Activated naive CD8-positive, alpha-beta T cell treated with anti-CD3 and anti-CD28 coated beads for 36 hours (primary cell): Measurements from ENCODE around the gene KCNJ14. TPM values are rescaled to one million over a fixed set of nuclear protein-coding genes. Genes with fewer than 3 reads are reported as not detected.
A peak's percentile ranks its signal among the peaks of the same experiment; 100 is the strongest.

Experiments used
- DNase-seq: peaks from one replicate; pipeline ENCODE4 v3.0.0; 2021
- H3K27ac Mint-ChIP-seq: one replicate; pipeline ENCODE4 v1.8.0; 2022; ENCODE audit warnings: mild to moderate bottlenecking, moderate library complexity, mixed read lengths
- H3K27me3 Mint-ChIP-seq: one replicate; pipeline ENCODE4 v1.8.0; 2022; ENCODE audit warnings: mild to moderate bottlenecking, mixed read lengths
- H3K36me3 Mint-ChIP-seq: one replicate; pipeline ENCODE4 v1.8.0; 2021; ENCODE audit warnings: mild to moderate bottlenecking, mixed read lengths
- H3K4me1 Mint-ChIP-seq: one replicate; pipeline ENCODE4 v1.8.0; 2021; ENCODE audit warnings: mixed read lengths
- H3K4me3 Mint-ChIP-seq: one replicate; pipeline ENCODE4 v1.8.0; 2022; ENCODE audit warnings: mild to moderate bottlenecking, moderate library complexity, mixed read lengths
- H3K9me3 Mint-ChIP-seq: one replicate; pipeline ENCODE4 v1.8.0; 2022; ENCODE audit warnings: mixed read lengths
- total RNA-seq, 2 experiments: library from RNA; stranded (reverse); gene quantifications; one replicate each; pipeline ENCODE4 v1.2.3, GENCODE V29; 2021

KCNJ14 gene
- total RNA-seq, 2 experiments from 2014 or later: 1.4 to 1.5 TPM

DNA sequence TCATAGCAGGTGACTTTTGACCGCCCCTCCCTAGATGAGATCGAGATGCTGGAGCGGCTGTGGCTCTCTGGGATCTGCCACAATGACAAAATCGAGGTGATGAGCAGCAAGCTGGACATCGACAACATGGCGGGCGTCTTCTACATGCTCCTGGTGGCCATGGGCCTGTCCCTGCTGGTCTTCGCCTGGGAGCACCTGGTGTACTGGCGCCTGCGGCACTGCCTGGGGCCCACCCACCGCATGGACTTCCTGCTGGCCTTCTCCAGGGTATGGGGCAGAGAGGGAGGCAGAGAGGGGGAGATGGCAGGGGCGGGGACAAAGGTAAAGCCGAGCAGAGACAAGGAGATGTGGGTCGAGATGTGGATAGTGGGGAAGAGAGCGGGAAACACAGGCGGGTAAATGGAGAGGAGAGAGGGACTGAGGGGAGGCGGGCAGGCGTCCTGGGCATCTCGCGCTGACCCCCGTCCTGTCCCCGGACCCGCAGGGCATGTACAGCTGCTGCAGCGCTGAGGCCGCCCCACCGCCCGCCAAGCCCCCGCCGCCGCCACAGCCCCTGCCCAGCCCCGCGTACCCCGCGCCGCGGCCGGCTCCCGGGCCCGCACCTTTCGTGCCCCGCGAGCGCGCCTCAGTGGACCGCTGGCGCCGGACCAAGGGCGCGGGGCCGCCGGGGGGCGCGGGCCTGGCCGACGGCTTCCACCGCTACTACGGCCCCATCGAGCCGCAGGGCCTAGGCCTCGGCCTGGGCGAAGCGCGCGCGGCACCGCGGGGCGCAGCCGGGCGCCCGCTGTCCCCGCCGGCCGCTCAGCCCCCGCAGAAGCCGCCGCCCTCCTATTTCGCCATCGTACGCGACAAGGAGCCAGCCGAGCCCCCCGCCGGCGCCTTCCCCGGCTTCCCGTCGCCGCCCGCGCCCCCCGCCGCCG lies 13.0 kb upstream of the KCNJ14 start:
- DNase-seq: no peak
- Mint-ChIP-seq H3K9me3 (no peaks in the 10 kb centered on the region), H3K4me3 (peak overlapping the region; percentile 18), H3K27me3 (peaks cover 39% of the 10 kb centered on the region), H3K27ac (no peak overlapping the region), H3K36me3 (peaks cover 15% of the 10 kb centered on the region), H3K4me1 (peaks cover 19% of the 10 kb centered on the region)

DNA sequence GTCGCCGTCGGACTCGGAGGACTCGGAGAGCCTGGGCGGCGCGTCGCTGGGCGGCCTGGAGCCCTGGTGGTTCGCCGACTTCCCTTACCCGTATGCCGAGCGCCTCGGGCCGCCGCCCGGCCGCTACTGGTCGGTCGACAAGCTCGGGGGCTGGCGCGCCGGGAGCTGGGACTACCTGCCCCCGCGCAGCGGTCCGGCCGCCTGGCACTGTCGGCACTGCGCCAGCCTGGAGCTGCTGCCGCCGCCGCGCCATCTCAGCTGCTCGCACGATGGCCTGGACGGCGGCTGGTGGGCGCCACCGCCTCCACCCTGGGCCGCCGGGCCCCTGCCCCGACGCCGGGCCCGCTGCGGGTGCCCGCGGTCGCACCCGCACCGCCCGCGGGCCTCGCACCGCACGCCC lies 12.1 kb upstream of the KCNJ14 start:
- no peak for DNase-seq
- peaks cover 27% of the 10 kb centered on the region for H3K4me1 Mint-ChIP-seq
- H3K27ac Mint-ChIP-seq: no peak overlapping the region
- peaks cover 32% of the 10 kb centered on the region for H3K27me3 Mint-ChIP-seq
- peaks cover 24% of the 10 kb centered on the region for H3K36me3 Mint-ChIP-seq
- no peak overlapping the region for H3K4me3 Mint-ChIP-seq
- no peaks in the 10 kb centered on the region for H3K9me3 Mint-ChIP-seq

DNA sequence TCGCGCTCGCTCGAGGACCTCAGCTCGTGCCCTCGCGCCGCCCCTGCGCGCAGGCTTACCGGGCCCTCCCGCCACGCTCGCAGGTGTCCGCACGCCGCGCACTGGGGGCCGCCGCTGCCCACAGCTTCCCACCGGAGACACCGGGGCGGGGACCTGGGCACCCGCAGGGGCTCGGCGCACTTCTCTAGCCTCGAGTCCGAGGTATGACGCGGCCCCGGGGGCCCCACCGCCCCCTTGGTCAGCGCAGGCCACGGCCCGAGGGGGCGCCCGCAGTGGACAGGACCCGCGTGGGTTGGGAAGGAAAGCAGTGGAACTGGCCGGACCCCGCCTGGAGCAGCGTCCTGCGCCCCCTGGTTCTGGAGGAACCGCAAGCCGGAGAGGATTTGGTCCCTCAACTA lies 11.6 kb upstream of the KCNJ14 start:
- no peak overlapping the region for H3K27ac Mint-ChIP-seq
- no peak for DNase-seq
- H3K4me3 Mint-ChIP-seq: no peak overlapping the region
- no peaks in the 10 kb centered on the region for H3K9me3 Mint-ChIP-seq
- H3K27me3 Mint-ChIP-seq: peaks cover 32% of the 10 kb centered on the region
- H3K4me1 Mint-ChIP-seq: peaks cover 31% of the 10 kb centered on the region
- H3K36me3 Mint-ChIP-seq: peaks cover 29% of the 10 kb centered on the region

DNA sequence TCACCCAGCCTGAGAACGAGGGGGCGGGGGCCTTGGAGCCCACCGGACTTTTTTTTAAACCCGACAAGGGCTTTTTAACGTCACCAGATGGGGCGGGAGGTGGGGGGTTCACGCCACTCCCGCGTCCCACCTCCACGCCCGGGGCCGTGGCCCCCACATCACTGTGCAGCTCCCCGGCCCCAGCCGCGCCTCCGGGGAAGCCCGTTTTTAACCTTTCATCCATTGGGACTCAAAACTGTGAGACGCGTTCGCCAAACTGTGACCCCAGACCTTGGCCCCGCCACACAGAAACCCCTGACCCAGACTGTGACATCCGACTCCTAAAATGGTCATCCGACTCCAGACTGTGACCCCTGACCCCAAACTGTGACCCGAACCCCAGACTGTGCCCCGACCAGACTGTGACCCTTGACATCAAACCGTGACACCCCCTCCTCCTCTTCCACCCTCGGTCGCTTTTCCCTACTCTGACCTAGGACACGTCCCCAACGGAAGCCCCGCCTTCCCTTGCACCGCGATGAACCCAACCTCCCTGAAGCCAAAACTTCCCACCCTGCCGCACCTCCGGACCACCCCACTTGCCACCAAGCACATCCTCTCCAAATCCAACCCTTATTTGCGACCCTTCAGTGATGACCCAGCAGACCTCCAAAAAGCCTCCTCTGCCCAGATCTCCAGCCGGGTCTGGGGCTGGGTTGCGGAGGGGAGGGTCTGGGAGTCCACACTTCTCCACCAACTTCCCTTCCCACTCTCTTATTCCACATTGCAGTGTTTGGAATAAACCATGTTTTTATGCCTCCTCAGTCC lies 11.0 kb upstream of the KCNJ14 start:
- H3K27ac Mint-ChIP-seq: no peak overlapping the region
- H3K4me1 Mint-ChIP-seq: peaks cover 35% of the 10 kb centered on the region
- H3K9me3 Mint-ChIP-seq: no peaks in the 10 kb centered on the region
- peaks cover 33% of the 10 kb centered on the region for H3K36me3 Mint-ChIP-seq
- peaks cover 32% of the 10 kb centered on the region for H3K27me3 Mint-ChIP-seq
- peak overlapping the region; percentile 88 for H3K4me3 Mint-ChIP-seq
- no peak for DNase-seq

DNA sequence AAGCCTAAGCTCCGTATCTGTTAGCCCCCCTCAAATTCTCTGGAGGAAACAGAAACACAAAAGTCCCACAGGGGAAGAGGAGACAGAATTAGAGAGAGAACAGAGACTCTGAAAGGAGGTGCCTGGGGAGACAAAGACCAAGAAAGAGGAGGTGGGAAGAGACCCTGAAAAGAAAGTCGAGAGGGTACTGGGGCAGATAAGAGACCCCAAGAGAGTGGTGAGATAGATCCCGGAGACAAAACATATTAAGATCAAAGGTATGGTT lies 10.5 kb upstream of the KCNJ14 start:
- peak overlapping the region; percentile 88 for H3K4me3 Mint-ChIP-seq
- H3K4me1 Mint-ChIP-seq: peaks cover 36% of the 10 kb centered on the region
- H3K36me3 Mint-ChIP-seq: peaks cover 34% of the 10 kb centered on the region
- DNase-seq: no peak
- peaks cover 32% of the 10 kb centered on the region for H3K27me3 Mint-ChIP-seq
- H3K27ac Mint-ChIP-seq: no peak overlapping the region
- H3K9me3 Mint-ChIP-seq: no peaks in the 10 kb centered on the region

DNA sequence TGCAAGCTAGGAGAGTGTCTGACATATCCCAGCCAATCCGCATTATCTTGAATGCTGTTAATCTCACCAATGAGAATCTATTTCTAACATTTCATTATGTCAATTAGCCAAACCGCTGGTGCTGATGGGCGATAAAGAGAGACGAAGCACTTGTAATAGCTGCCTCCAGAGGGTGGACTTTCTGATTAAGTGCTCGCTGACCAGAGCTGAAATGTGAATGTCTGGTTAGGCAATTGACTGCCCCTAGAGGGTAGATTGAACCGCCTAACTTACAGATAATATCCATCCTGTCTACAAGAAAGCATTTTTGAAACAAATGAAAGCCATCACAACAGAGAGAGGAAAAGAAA lies 10.1 kb upstream of the KCNJ14 start:
- peaks cover 36% of the 10 kb centered on the region for H3K4me1 Mint-ChIP-seq
- peak overlapping the region; percentile 88 for H3K4me3 Mint-ChIP-seq
- peaks cover 31% of the 10 kb centered on the region for H3K27me3 Mint-ChIP-seq
- DNase-seq: no peak
- H3K36me3 Mint-ChIP-seq: peaks cover 34% of the 10 kb centered on the region
- H3K27ac Mint-ChIP-seq: peak overlapping the region; percentile 93
- no peaks in the 10 kb centered on the region for H3K9me3 Mint-ChIP-seq

DNA sequence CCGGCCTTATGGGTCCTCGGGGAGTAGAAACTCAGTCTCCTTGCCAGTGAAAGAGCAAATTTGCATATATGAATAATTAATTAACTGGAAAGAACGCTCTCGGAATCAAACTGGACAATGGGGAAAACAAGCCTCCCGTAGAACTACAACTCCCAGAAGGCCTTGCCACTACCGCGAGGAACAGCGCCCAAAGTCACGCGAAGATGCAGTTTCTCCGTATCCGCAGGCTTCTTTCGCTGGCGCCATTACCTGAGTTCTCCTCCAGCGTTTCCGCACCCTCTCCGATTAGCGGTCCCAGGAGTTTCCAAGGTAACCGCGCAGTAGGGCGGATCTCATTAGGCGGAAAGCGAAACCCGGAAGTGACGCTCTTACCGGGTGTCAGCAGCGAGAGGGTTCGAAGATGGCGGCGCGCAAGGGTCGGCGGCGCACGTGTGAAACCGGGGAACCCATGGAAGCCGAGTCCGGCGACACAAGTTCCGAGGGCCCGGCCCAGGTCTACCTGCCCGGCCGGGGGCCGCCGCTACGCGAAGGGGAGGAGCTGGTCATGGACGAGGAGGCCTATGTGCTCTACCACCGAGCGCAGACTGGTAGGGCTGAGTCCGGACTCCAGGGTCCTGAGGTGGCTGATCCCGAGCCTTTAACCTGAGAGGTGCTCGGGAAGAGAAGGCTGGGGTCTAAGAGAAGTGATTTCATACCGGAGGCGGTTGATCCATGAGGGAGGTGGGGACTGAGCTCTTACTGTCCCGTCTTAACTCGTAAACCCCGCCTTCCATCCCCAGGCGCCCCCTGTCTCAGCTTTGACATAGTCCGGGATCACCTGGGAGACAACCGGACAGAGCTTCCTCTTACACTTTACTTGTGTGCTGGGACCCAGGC lies 9.5 kb upstream of the KCNJ14 start, which contains the start of gene GRWD1:
Gene GRWD1, plus strand, starts transcription at position 378 of the 876 bp plus-strand sequence. Its CDS starts 23 bp downstream, at position 401.
- peaks cover 36% of the 10 kb centered on the region for H3K4me1 Mint-ChIP-seq
- peak within 1 kb of the TSS; percentile 88 for H3K4me3 Mint-ChIP-seq
- H3K27ac Mint-ChIP-seq: peak within 1 kb of the TSS; percentile 93
- H3K27me3 Mint-ChIP-seq: peaks cover 25% of the 10 kb centered on the region
- H3K9me3 Mint-ChIP-seq: no peaks in the 10 kb centered on the region
- peaks cover 34% of the 10 kb centered on the region for H3K36me3 Mint-ChIP-seq
- peak; percentile 95 for DNase-seq

DNA sequence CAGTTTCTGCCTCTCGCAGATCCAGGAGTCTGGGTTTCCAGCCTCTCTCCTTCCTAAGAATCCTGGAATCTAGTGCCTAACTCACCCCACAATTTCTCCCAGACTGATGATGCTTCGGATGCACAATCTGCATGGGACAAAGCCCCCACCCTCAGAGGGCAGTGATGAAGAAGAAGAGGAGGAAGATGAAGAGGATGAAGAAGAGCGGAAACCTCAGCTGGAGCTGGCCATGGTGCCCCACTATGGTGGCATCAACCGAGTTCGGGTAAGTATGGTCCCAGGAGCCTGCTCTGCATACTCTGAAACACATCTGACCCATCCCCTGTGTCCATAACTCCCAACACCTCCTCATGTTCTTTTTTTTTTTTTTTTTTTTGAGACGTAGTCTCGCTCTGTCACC lies 8.8 kb upstream of the KCNJ14 start:
- H3K36me3 Mint-ChIP-seq: peaks cover 34% of the 10 kb centered on the region
- peak overlapping the region; percentile 93 for H3K27ac Mint-ChIP-seq
- peaks cover 18% of the 10 kb centered on the region for H3K27me3 Mint-ChIP-seq
- H3K4me3 Mint-ChIP-seq: peak overlapping the region; percentile 88
- DNase-seq: no peak
- no peaks in the 10 kb centered on the region for H3K9me3 Mint-ChIP-seq
- H3K4me1 Mint-ChIP-seq: peaks cover 36% of the 10 kb centered on the region

DNA sequence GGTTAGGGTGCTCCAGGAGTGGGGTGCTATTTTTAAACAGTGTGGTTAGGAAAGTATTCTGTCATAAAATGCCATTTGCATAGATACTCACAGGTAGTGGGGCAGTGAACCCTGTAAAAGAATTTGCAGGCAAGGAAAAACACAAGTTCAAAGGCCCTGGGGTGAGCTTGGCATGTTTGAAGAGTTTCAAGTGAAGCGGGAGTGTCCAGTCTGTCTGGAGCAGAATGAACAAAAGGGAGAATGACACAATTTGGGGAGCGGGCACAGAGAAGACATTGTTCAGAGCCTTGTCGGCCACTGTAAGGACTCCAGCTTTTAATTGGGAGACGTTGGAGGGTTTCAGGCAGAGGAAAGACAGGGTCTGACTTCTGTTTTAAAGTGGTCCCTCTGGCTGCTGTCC lies 6.8 kb upstream of the KCNJ14 start:
- Mint-ChIP-seq H3K27ac (no peak overlapping the region), H3K4me1 (peaks cover 36% of the 10 kb centered on the region), H3K9me3 (no peaks in the 10 kb centered on the region), H3K36me3 (peaks cover 36% of the 10 kb centered on the region), H3K27me3 (peaks cover 9% of the 10 kb centered on the region), H3K4me3 (no peak overlapping the region)
- DNase-seq: no peak

DNA sequence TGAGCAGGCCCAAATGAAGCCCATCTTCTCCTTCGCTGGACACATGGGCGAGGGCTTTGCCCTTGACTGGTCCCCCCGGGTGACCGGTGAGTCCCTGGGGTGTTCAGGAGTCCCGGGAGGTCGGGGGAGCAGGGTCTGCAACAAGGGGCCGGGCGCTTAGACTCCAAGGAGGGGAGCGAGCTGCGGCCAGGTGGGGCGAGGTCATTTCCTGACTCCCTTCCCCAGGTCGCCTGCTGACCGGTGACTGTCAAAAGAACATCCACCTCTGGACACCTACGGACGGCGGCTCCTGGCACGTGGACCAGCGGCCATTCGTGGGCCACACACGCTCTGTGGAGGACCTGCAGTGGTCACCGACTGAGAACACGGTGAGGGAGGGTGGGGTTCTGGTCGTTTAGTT lies 4.9 kb upstream of the KCNJ14 start:
- Mint-ChIP-seq H3K9me3 (no peaks in the 10 kb centered on the region), H3K27me3 (no peaks in the 10 kb centered on the region), H3K36me3 (peaks cover 42% of the 10 kb centered on the region), H3K4me3 (no peak overlapping the region), H3K4me1 (peaks cover 28% of the 10 kb centered on the region), H3K27ac (no peak overlapping the region)
- no peak for DNase-seq

DNA sequence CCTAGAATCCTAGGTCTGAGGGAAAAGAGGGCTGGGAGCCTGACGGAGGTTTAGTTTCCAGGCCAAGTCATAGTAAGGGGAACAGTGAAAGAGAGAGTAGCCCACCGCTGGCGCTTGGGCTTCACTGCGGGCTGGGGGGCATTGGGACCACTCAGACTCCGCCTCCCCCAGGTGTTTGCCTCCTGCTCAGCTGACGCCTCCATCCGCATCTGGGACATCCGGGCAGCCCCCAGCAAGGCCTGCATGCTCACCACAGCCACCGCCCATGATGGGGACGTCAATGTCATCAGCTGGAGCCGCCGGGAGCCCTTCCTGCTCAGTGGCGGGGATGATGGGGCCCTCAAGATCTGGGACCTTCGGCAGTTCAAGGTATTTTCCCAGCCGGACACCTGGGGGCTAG lies 4.5 kb upstream of the KCNJ14 start:
- H3K36me3 Mint-ChIP-seq: peaks cover 41% of the 10 kb centered on the region
- DNase-seq: no peak
- no peak overlapping the region for H3K27ac Mint-ChIP-seq
- H3K4me3 Mint-ChIP-seq: no peak overlapping the region
- H3K4me1 Mint-ChIP-seq: peaks cover 28% of the 10 kb centered on the region
- H3K27me3 Mint-ChIP-seq: no peaks in the 10 kb centered on the region
- H3K9me3 Mint-ChIP-seq: no peaks in the 10 kb centered on the region

DNA sequence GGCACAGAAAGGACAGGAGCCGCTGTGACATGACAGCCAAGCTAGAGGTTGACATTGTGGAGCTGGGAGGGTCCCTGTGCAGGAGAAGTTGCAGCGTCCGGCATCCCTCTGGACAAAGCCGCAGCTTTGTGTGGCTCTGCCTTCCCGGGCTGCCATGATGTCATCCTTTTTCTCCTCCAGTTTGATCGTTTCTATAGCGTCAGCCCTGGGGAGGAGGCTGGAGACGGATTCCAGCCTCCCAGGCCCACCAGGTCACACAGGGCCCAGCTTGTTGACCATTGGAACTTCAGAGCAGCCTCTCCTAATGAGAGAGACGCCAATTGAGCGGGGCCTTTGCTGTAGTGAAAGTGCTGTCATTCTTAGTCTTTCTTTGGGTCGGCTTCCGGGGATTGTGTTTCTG lies 3.8 kb upstream of the KCNJ14 start:
- Mint-ChIP-seq H3K36me3 (peaks cover 33% of the 10 kb centered on the region), H3K4me3 (no peak overlapping the region), H3K27me3 (no peaks in the 10 kb centered on the region), H3K4me1 (peaks cover 26% of the 10 kb centered on the region), H3K27ac (no peak overlapping the region), H3K9me3 (no peaks in the 10 kb centered on the region)
- DNase-seq: no peak

DNA sequence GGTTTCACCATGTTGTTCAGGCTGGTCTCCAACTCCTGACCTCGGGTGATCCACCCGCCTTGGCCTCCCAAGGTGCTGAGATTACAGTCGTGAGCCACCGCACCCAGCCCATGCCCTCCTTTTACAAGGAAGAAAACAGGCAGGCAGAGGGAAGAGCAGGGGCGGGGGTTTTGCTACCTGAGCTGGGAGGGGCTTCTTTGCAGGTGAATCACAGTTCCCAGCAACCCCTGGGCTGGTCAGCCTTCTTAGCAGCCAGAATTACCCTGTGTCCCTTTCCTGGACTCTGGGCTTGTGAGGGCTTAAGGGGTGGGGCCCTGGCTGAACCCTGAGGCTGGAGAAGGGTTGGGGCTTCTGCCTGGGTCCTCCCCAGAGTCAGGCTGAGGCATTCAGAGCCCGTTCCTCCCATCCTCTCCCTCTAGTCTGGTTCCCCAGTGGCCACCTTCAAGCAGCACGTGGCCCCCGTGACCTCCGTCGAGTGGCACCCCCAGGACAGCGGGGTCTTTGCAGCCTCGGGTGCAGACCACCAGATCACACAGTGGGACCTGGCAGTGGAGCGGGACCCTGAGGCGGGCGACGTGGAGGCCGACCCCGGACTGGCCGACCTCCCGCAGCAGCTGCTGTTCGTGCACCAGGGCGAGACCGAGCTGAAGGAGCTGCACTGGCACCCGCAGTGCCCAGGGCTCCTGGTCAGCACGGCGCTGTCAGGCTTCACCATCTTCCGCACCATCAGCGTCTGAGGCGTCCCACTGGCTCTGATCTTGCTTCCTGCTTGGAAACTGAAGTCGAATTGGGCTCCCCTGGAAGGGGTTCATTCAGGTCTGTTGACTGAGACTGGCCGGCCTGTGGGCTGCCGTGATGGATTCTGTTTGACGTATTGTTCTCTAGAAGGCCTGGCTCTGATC lies 2.8 kb upstream of the KCNJ14 start:
- Mint-ChIP-seq H3K4me3 (no peak overlapping the region), H3K27me3 (no peaks in the 10 kb centered on the region), H3K9me3 (no peaks in the 10 kb centered on the region), H3K27ac (no peak overlapping the region), H3K4me1 (peaks cover 21% of the 10 kb centered on the region), H3K36me3 (peaks cover 27% of the 10 kb centered on the region)
- DNase-seq: no peak

DNA sequence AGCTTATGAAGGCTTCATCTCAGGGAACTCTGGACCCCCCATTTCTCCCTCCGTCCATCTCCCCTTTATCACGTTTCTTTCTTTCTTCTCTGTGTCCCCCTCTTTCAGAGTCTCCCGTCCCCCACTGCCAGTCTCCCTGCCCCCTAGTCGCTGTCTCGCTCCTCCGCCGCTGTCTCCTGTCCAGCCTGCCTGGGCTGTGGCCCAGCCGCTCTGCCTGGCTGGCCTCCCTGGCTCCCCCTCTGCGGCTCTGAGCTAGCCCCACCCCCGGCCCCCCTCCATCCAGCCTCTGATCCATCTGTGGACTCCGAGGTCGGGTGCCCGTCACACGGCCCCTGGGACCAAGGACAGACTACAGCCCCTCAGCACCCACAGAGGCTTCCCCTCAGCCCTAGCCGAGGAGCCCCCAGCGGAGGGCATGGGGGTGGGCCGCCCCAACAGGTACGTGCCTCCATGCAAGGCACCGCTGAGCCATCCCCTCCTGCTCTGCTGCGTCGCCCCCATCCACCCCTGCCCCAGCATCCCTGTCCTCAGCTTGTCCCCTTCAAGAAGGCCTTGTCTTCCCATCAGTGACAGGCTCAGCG lies 1.1 kb upstream of the KCNJ14 start:
- peaks cover 9% of the 10 kb centered on the region for H3K4me1 Mint-ChIP-seq
- peak overlapping the region; percentile 44 for H3K27ac Mint-ChIP-seq
- no peak overlapping the region for H3K4me3 Mint-ChIP-seq
- H3K9me3 Mint-ChIP-seq: no peaks in the 10 kb centered on the region
- DNase-seq: no peak
- peaks cover 12% of the 10 kb centered on the region for H3K36me3 Mint-ChIP-seq
- H3K27me3 Mint-ChIP-seq: no peaks in the 10 kb centered on the region
